ENCODE measurements around the gene WDR35.
A peak's percentile ranks its signal among the peaks of the same experiment; 100 is the strongest.

WDR35 gene

GRCh38 chr2:19971691-19972090 lies 18.2 kb downstream of the WDR35 start:
- Histone ChIP-seq H3K27ac (ENCODE audit: low read depth, low read length) (no peak overlapping the region), H3K79me1 (ENCODE audit: low read length) (peaks cover 3% of the 10 kb centered on the region), H3K4ac (ENCODE audit: low read depth, low read length) (no peak overlapping the region), H3K9ac (ENCODE audit: low read length) (no peak overlapping the region), H3K4me1 (ENCODE audit: control insufficient read depth, low read depth, low read length) (no peaks in the 10 kb centered on the region), H3K27me3 (ENCODE audit: insufficient read depth, low read length, poor library complexity) (no peaks in the 10 kb centered on the region), H3K56ac (ENCODE audit: low read length) (no peak overlapping the region), H4K8ac (ENCODE audit: low read depth, low read length) (no peak overlapping the region), H2BK15ac (replicated peaks; ENCODE audit: low read depth) (no peak overlapping the region), H4K5ac (ENCODE audit: low read length) (no peak overlapping the region), H2BK5ac (ENCODE audit: low read length) (no peak overlapping the region), H3K4me3 (ENCODE audit: low read length) (no peak overlapping the region), H3K79me2 (ENCODE audit: control insufficient read depth, insufficient read depth, low read length) (no peaks in the 10 kb centered on the region), H2BK120ac (ENCODE audit: low read depth, low read length) (no peak overlapping the region), H2AK5ac (ENCODE audit: low read length) (no peak overlapping the region), H3K4me2 (ENCODE audit: low read length) (no peak overlapping the region), H3K23ac (ENCODE audit: low read length) (no peak overlapping the region), H3K36me3 (ENCODE audit: control insufficient read depth, insufficient read depth, low read length) (peaks cover 4% of the 10 kb centered on the region), H3K18ac (ENCODE audit: low read length) (no peak overlapping the region)
- no CpG with 5 or more reads among the region's 3 CpGs for WGBS (ENCODE audit: extremely low coverage, insufficient coverage, low lambda C conversion rate)
- no peak for DNase-seq

GRCh38 chr2:19963386-19963785 lies 26.5 kb downstream of the WDR35 start:
- Histone ChIP-seq H4K5ac (ENCODE audit: low read length) (no peak overlapping the region), H3K18ac (ENCODE audit: low read length) (no peak overlapping the region), H3K27me3 (ENCODE audit: insufficient read depth, low read length, poor library complexity) (no peaks in the 10 kb centered on the region), H2BK15ac (replicated peaks; ENCODE audit: low read depth) (no peak overlapping the region), H3K4me2 (ENCODE audit: low read length) (no peak overlapping the region), H3K27ac (ENCODE audit: low read depth, low read length) (no peak overlapping the region), H3K79me2 (ENCODE audit: control insufficient read depth, insufficient read depth, low read length) (no peaks in the 10 kb centered on the region), H3K9ac (ENCODE audit: low read length) (no peak overlapping the region), H3K4me3 (ENCODE audit: low read length) (no peak overlapping the region), H4K8ac (ENCODE audit: low read depth, low read length) (no peak overlapping the region), H2BK120ac (ENCODE audit: low read depth, low read length) (no peak overlapping the region), H3K4ac (ENCODE audit: low read depth, low read length) (no peak overlapping the region), H3K23ac (ENCODE audit: low read length) (no peak overlapping the region), H3K56ac (ENCODE audit: low read length) (no peak overlapping the region), H2AK5ac (ENCODE audit: low read length) (no peak overlapping the region), H2BK5ac (ENCODE audit: low read length) (no peak overlapping the region), H3K4me1 (ENCODE audit: control insufficient read depth, low read depth, low read length) (no peaks in the 10 kb centered on the region), H3K79me1 (ENCODE audit: low read length) (no peaks in the 10 kb centered on the region), H3K36me3 (ENCODE audit: control insufficient read depth, insufficient read depth, low read length) (no peaks in the 10 kb centered on the region)
- no CpG with 5 or more reads among the region's 1 CpG for WGBS (ENCODE audit: extremely low coverage, insufficient coverage, low lambda C conversion rate)
- no peak for DNase-seq

- no peak overlapping the region for H2AK5ac ChIP-seq (ENCODE audit: low read length)
- WGBS (ENCODE audit: extremely low coverage, insufficient coverage, low lambda C conversion rate) = 100% methylated on average over 2 of the region's 6 CpGs
- no peak overlapping the region for H2BK5ac ChIP-seq (ENCODE audit: low read length)
- H3K27me3 ChIP-seq (ENCODE audit: insufficient read depth, low read length, poor library complexity) = no peaks in the 10 kb centered on the region
- no peak overlapping the region for H3K4me2 ChIP-seq (ENCODE audit: low read length)
- no peaks in the 10 kb centered on the region for H3K4me1 ChIP-seq (ENCODE audit: control insufficient read depth, low read depth, low read length)
- H3K4ac ChIP-seq (ENCODE audit: low read depth, low read length) = no peak overlapping the region
- H2BK15ac ChIP-seq (replicated peaks; ENCODE audit: low read depth) = no peak overlapping the region
- H3K56ac ChIP-seq (ENCODE audit: low read length) = no peak overlapping the region
- H3K79me1 ChIP-seq (ENCODE audit: low read length) = no peaks in the 10 kb centered on the region
- H3K9ac ChIP-seq (ENCODE audit: low read length) = no peak overlapping the region
- no peak overlapping the region for H3K27ac ChIP-seq (ENCODE audit: low read depth, low read length)
- no peak overlapping the region for H3K4me3 ChIP-seq (ENCODE audit: low read length)
- H3K23ac ChIP-seq (ENCODE audit: low read length) = no peak overlapping the region
- no peak overlapping the region for H4K5ac ChIP-seq (ENCODE audit: low read length)
- H3K79me2 ChIP-seq (ENCODE audit: control insufficient read depth, insufficient read depth, low read length) = no peaks in the 10 kb centered on the region
- H3K36me3 ChIP-seq (ENCODE audit: control insufficient read depth, insufficient read depth, low read length) = no peaks in the 10 kb centered on the region
- peak; percentile 89 for DNase-seq
- no peak overlapping the region for H4K8ac ChIP-seq (ENCODE audit: low read depth, low read length)
- H3K18ac ChIP-seq (ENCODE audit: low read length) = no peak overlapping the region
- no peak overlapping the region for H2BK120ac ChIP-seq (ENCODE audit: low read depth, low read length)
These were observed 34.1 kb downstream of the WDR35 start for GRCh38 chr2:19955544-19956422.

GRCh38 chr2:19949071-19949470 lies 40.8 kb downstream of the WDR35 start:
- H3K27me3 ChIP-seq (ENCODE audit: insufficient read depth, low read length, poor library complexity) = no peaks in the 10 kb centered on the region
- no peaks in the 10 kb centered on the region for H3K36me3 ChIP-seq (ENCODE audit: control insufficient read depth, insufficient read depth, low read length)
- no peaks in the 10 kb centered on the region for H3K79me2 ChIP-seq (ENCODE audit: control insufficient read depth, insufficient read depth, low read length)
- DNase-seq = no peak
- no peak overlapping the region for H3K56ac ChIP-seq (ENCODE audit: low read length)
- no peak overlapping the region for H2BK15ac ChIP-seq (replicated peaks; ENCODE audit: low read depth)
- H3K9ac ChIP-seq (ENCODE audit: low read length) = no peak overlapping the region
- H3K27ac ChIP-seq (ENCODE audit: low read depth, low read length) = no peak overlapping the region
- no peak overlapping the region for H4K8ac ChIP-seq (ENCODE audit: low read depth, low read length)
- no peak overlapping the region for H2BK120ac ChIP-seq (ENCODE audit: low read depth, low read length)
- H3K79me1 ChIP-seq (ENCODE audit: low read length) = no peaks in the 10 kb centered on the region
- H3K4me2 ChIP-seq (ENCODE audit: low read length) = no peak overlapping the region
- no peak overlapping the region for H3K4ac ChIP-seq (ENCODE audit: low read depth, low read length)
- H2BK5ac ChIP-seq (ENCODE audit: low read length) = no peak overlapping the region
- no peak overlapping the region for H2AK5ac ChIP-seq (ENCODE audit: low read length)
- no peak overlapping the region for H3K23ac ChIP-seq (ENCODE audit: low read length)
- no peak overlapping the region for H4K5ac ChIP-seq (ENCODE audit: low read length)
- no peak overlapping the region for H3K18ac ChIP-seq (ENCODE audit: low read length)
- no peak overlapping the region for H3K4me3 ChIP-seq (ENCODE audit: low read length)
- no peaks in the 10 kb centered on the region for H3K4me1 ChIP-seq (ENCODE audit: control insufficient read depth, low read depth, low read length)

- WGBS (ENCODE audit: extremely low coverage, insufficient coverage, low lambda C conversion rate) = no CpG with 5 or more reads among the region's 4 CpGs
These were observed 42.5 kb downstream of the WDR35 start for GRCh38 chr2:19947184-19947940.

More at GRCh38 chr2:19947184-19947940, 42.5 kb downstream of the WDR35 start:
- Histone ChIP-seq H3K36me3 (ENCODE audit: control insufficient read depth, insufficient read depth, low read length) (no peaks in the 10 kb centered on the region), H3K27me3 (ENCODE audit: insufficient read depth, low read length, poor library complexity) (no peaks in the 10 kb centered on the region), H4K8ac (ENCODE audit: low read depth, low read length) (no peak overlapping the region), H2BK5ac (ENCODE audit: low read length) (no peak overlapping the region), H2AK5ac (ENCODE audit: low read length) (no peak overlapping the region), H3K4me1 (ENCODE audit: control insufficient read depth, low read depth, low read length) (no peaks in the 10 kb centered on the region), H4K5ac (ENCODE audit: low read length) (no peak overlapping the region), H2BK15ac (replicated peaks; ENCODE audit: low read depth) (no peak overlapping the region), H2BK120ac (ENCODE audit: low read depth, low read length) (no peak overlapping the region), H3K56ac (ENCODE audit: low read length) (no peak overlapping the region), H3K18ac (ENCODE audit: low read length) (no peak overlapping the region), H3K79me1 (ENCODE audit: low read length) (no peaks in the 10 kb centered on the region), H3K9ac (ENCODE audit: low read length) (no peak overlapping the region), H3K4ac (ENCODE audit: low read depth, low read length) (no peak overlapping the region), H3K4me2 (ENCODE audit: low read length) (no peak overlapping the region), H3K23ac (ENCODE audit: low read length) (no peak overlapping the region), H3K27ac (ENCODE audit: low read depth, low read length) (no peak overlapping the region), H3K79me2 (ENCODE audit: control insufficient read depth, insufficient read depth, low read length) (no peaks in the 10 kb centered on the region), H3K4me3 (ENCODE audit: low read length) (no peak overlapping the region)
- no peak for DNase-seq
